Islet of Langerhans (tissue), 1 donor: Measurements from ENCODE around the gene LPIN1.
"Not testable (repeated sequence)": the region's sequence is repeated elsewhere in the genome, so short reads cannot be mapped to it uniquely, and the experiment has no call there.

Experiments
- FAIRE-seq: peaks from one replicate; lab custom pipeline; 2011; peaks lifted over from hg19 to GRCh38; lab: Jason Lieb, UNC

Gene LPIN1

DNA sequence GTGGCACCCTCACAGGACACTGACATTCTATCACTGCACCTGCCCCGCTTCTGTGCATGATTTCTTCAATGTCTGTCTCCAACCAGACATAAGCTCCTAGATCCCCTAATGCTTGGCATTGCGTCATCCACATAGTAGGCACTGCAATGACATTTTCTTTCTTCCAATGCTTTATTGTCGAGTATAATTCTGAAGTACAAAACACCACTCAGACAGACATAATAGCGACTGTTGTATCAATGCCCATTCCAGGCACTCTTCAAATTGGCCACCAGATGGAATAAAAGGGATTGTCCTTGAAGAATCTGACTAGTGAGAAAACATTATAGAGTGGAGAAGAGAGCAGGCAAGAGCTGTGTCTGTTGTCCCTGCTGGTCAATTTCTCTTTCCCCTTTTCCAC, 89.0 kb downstream of the LPIN1 start:
- no peak for FAIRE-seq

DNA sequence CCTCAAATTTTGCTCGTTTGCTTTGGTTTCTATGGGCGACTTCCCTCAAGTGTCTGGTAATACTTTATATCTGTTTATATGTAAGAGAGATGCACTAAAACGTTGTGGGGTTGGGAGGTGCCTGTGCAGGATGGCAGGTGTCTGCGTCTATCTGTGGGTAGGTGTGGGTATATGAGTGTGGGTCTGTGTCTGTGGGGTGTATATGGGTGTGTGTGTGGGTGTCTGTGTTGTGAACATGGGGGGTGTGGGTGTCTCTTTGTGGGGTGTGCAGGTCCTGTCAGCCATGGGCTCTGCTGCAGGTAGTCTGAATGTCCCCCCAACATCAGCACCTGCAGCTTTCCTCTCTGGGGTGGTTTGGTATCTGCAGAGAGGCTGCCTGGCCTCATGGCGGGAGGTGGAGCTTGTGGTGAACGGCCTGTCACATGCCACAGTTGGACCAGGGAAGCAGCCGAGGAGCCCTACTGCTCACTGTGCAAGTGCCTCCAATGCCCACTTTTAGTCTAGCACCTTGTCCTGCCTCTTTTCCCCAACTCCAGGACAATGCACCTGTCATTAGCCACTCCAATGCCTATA, 90.3 kb downstream of the LPIN1 start:
- FAIRE-seq = no peak

DNA sequence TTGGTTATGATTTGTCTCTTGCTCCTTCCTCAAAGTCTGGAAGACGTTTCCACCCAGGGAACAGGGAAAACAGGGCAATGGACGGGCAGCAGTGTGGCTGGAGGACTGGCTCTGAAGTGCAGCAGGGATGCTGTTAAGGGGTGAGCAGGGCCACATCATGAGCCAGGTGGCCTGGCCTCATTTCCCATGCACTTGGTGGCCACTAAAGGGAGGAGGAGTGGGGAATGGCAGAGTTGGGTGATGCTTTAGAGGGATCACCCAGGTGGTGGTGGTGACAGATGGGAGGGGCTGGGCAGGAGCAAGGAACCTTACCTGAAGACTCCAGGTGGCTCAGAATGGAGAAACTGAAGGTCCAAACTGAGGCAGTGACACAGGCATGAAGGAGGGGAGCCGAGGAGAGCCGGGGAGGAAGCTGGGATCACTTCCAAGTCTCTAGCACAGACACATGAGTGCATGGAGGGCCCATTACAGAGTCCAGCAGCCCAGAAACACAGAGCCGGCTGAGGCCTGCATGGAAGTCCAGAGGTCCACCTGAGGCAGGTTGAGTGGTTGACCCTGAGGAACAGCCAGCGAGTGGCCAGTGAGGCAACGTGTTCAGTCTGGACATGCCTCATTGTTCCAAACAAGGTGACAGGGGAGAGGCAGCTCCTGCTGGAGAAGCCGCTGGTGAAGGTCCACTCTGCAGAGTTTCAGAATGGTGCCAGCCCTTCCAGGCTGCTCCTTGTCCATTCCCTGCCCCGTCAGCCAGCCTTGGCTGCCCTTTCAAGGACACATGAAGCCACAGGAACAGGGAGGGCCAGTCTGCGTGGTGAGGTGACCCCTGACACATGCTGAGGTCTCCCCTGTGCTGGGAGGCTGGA, 91.7 kb downstream of the LPIN1 start:
- no peak for FAIRE-seq

DNA sequence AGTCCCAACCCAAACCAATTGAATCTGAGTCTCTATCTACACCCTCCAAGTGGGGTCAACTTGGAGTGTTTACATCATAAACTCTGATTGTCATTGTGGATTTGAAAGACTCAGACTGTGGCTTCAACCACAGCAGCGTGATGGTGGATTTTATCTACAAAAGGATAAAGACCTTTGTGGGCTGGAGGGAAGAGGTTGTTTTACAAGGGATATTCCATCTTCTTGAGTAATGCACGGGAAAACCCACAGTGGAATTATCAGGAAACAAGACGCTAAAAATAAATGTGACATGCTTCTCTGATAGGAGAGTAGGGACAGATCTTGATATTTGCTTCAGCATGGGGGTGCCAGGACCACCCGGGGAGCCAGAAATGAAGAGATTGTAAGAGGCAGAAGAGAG, 93.5 kb downstream of the LPIN1 start:
- no peak for FAIRE-seq

DNA sequence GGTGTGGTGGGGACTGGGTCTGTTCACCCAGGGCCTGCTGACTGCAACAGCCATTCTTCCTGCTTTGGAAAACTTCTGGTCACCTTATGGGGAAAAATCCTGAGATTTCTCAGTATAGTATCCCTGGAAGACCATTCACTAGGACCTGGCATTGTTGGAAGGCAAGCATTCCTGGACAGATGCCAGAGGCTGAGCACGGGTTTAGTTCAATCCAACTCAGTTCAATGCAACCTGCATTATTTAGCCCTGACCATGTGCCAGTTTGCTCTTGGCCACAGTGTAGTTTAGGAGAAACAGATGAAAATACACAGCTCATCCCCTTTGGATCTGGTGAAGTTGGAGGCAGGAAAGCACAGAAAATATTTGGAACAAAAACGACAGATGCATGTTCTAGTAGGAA, 95.9 kb downstream of the LPIN1 start:
- FAIRE-seq = no peak

DNA sequence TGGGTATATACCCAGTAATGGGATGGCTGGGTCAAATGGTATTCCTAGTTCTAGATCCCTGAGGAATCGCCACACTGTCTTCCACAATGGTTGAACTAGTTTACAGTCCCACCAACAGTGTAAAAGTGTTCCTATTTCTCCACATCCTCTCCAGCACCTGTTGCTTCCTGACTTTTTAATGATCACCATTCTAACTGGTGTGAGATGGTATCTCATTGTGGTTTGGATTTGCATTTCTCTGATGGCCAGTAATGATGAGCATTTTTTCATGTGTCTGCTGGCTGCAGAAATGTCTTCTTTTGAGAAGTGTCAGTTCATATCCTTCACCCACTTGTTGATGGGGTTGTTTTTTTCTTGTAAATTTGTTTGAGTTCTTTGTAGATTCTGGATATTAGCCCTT, 98.4 kb downstream of the LPIN1 start:
- not testable (repeated sequence) for FAIRE-seq

DNA sequence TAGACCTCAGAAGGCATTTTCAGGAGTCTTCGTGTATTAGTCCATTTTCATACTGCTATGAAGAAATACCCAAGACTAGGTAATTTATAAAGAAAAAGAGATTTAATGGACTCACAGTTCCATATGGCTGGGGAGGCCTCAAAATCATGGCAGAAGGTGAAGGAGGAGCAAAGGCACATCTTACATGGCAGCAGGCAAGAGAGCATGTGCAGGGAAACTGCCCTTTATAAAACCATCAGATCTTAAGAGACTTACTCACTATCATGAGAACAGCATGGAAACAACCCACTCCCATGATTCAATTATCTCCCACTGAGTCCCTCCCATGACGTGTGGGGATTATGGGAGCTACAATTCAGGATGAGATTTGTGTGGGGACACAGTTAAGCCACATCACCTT, 101.5 kb downstream of the LPIN1 start:
- FAIRE-seq = not testable (repeated sequence)

DNA sequence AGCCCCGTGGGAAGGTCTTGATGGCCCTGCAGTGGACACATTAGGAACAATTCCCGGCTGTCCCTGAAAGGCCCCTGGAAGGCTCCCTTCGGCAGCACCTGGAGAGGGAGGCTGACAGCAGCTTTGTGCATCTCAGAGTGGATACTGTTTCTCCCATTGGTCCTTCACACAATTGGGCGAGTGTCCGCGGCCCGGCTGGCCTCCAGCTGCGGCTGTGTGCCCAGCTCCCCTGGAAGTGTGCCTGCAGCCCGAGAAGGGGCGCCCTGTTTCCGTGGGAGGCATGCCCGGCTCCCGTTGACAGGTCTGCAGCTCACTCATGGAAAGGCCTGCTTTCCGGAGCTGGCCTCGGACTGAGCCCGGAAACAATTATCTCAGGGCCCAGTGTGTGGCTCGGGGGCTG, 103.7 kb downstream of the LPIN1 start:
- FAIRE-seq = no peak

GRCh38 chr2:11852526-11853196, 106.2 kb downstream of the LPIN1 start:
- no peak for FAIRE-seq

GRCh38 chr2:11853197-11853588, 106.8 kb downstream of the LPIN1 start:
- no peak for FAIRE-seq

GRCh38 chr2:11855064-11855760, 108.8 kb downstream of the LPIN1 start:
- no peak for FAIRE-seq

DNA sequence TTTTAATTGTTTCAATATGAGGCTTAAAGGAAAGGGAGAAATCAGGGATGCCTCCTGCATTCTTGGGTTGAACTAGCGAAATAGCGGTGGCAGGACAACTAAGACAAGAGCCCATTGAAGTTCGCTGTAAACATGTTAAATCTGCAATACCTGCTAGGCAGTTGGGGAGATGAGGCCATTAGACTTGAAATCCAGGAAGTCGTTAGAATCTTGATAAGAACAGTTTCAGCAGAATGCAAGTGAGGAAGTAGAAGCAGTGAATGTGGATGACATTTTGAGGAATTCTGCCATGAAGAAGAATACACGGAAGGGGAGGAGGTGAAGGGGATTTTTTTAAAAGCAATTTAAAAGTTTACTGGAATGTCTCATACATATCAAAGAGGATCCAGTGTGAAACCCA, 109.7 kb downstream of the LPIN1 start:
- FAIRE-seq = no peak

DNA sequence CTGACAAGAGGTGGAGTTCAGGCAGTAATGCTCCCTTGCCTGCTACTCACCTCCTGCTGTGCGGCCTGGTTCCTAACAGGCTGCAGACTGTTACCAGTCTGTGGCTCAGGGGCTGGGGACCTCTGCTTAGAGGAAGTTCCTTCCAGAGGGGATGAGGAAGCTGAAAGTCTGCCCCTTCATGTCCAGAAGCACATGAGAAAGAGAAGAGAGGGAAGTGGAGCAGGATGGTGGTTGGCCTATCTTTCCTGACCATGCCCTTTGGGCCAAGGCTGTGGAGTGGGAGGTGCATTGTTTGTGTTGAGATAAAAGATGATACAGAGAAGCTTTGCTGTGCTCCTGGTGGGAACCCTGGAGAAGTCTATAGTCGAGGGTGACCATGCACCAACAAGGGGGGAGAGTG, 112.5 kb downstream of the LPIN1 start:
- FAIRE-seq = no peak

DNA sequence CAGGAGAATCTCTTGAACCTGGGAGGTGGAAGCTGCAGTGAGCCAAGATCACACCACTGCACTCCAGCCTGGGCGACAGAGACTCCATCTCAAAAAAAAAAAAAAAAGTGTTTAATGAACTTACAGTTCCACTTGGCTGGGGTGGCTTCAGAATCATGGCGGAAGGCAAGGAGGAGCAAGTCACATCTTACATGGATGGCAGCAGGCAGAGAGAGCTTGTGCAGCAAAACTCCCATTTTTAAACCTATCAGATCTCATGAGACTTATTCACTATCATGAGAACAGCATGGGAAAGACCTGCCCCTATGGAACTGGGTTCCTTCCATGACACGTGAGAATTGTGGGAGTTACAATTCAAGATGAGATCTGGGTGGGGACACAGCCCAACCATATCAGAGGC, 113.5 kb downstream of the LPIN1 start:
- FAIRE-seq = not testable (repeated sequence)

DNA sequence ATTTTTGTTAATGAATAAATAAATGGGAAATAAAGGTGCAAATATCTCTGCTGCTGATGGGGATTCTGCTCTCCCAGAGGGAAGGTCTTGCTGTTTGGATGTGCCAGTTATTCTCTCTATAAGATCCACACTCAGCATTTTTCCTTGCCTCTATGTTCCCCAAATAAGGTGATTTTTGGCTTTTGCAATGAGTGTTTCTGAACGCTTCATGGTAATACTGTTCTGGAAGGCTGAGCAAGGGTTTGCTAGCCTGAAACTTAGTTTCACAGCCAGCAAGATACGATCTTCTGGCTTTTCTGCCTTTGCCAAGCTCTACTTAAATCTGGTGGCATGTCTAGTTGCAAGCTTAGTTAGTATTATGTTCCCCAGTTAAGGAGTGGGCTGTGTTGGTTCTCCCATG, 114.6 kb downstream of the LPIN1 start:
- FAIRE-seq = no peak

GRCh38 chr2:11862049-11862448, 115.6 kb downstream of the LPIN1 start:
- no peak for FAIRE-seq

DNA sequence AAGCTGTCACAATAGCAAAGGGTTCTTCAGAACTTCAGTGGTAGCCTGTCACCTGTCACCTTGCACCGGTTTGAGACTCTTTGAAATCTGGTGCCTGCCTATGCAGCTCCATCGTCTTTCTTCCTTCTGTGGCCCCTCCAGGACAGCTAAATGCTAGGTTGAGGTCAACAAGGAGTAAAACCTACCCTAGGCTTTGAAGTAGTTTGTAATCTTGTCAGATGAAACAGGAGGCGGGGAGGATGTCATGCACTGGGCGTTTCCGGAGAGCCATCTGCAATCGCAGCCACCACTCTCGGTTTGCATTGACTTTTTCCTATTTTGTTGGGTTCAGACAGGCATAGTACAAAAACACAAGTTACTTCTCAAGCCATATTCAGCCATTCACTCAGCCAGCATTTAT, 116.7 kb downstream of the LPIN1 start:
- FAIRE-seq = no peak

- FAIRE-seq = no peak
These were observed 117.3 kb downstream of the LPIN1 start for GRCh38 chr2:11863513-11864328.

GRCh38 chr2:11864724-11865123, 118.3 kb downstream of the LPIN1 start:
- no peak for FAIRE-seq

- no peak for FAIRE-seq
These were observed 118.9 kb downstream of the LPIN1 start for GRCh38 chr2:11865378-11865777.

DNA sequence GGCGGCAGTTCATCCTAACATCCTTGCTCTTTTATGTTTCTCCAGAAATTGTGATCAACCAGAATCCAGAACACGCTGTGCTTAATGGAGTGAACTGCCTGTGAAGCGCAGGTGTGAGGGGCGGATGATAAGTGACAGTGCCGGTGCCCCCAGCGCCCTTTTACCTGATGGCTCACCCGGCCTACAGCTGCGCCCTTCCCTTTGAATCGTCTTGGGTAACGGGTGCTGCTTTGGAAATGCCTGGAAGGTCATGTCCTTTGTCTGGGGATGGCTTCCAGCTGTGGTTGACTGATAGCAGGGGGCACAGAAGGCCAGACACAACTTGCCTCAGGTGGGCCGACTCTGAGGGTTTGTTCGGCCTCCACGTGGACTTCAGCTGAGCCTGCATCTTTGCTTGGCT, 119.4 kb downstream of the LPIN1 start:
- FAIRE-seq = no peak
